HepG2 (cell line): Measurements from ENCODE around the gene SMO. TPM values are rescaled to one million over a fixed set of nuclear protein-coding genes. Genes with fewer than 3 reads are reported as not detected.

Experiments
- ARNT2 ChIP-seq: sonication (generic); formaldehyde crosslinking; IDR thresholded peaks from 2 replicates; pipeline ENCODE4 v1.8.0; 2022; ENCODE audit warnings: mild to moderate bottlenecking, low read depth, missing genetic modification reagents, moderate library complexity
- DMAP1 ChIP-seq: IDR thresholded peaks from 2 replicates; pipeline ENCODE4 v1.6.1; 2016
- E2F1 ChIP-seq: sonication (generic); formaldehyde crosslinking; IDR thresholded peaks from 2 replicates; pipeline ENCODE4 v1.5.0; 2020; ENCODE audit warnings: missing genetic modification reagents
- GABPA ChIP-seq, 2 experiments: IDR thresholded peaks; 2 replicates each; pipeline ENCODE4 v1.6.1; 2011 to 2016; ENCODE audit warnings: low read depth in 2 of 2, low read length in 1 of 2, missing biosample characterization in 1 of 2, missing genetic modification characterization in 1 of 2
- KDM1A ChIP-seq: IDR thresholded peaks from 2 replicates; pipeline ENCODE4 v1.6.1; 2016; ENCODE audit warnings: missing compliant biosample characterization
- NAIF1 ChIP-seq: sonication (generic); formaldehyde crosslinking; IDR thresholded peaks from 2 replicates; pipeline ENCODE4 v1.5.0; 2020; ENCODE audit warnings: mild to moderate bottlenecking, missing genetic modification reagents, borderline replicate concordance
- NCOA2 ChIP-seq: sonication (generic); formaldehyde crosslinking; IDR thresholded peaks from 2 replicates; pipeline ENCODE4 v1.8.0; 2022; ENCODE audit warnings: inconsistent platforms
- SALL2 ChIP-seq: sonication (generic); formaldehyde crosslinking; IDR thresholded peaks from 2 replicates; pipeline ENCODE4 v1.8.1; 2023; ENCODE audit warnings: mild to moderate bottlenecking, missing genetic modification reagents, inconsistent platforms
- SMARCC2 ChIP-seq: fragments of 450-650 bp; IDR thresholded peaks from 2 replicates; pipeline ENCODE4 v1.6.1; 2017; ENCODE audit warnings: antibody characterized with exemption, mild to moderate bottlenecking
- ZNF18 ChIP-seq: sonication (generic); formaldehyde crosslinking; IDR thresholded peaks from 2 replicates; pipeline ENCODE4 v1.8.0; 2022; ENCODE audit warnings: mild to moderate bottlenecking, missing genetic modification reagents; ENCODE audit not compliant: insufficient replicate concordance
- ZNF331 ChIP-seq: sonication (generic); formaldehyde crosslinking; IDR thresholded peaks from 2 replicates; pipeline ENCODE4 v1.4.0; 2020; ENCODE audit warnings: missing genetic modification reagents
- ZNF337 ChIP-seq: sonication (generic); formaldehyde crosslinking; IDR thresholded peaks from 2 replicates; pipeline ENCODE4 v1.5.1; 2020; ENCODE audit warnings: missing genetic modification reagents, low read depth, mild to moderate bottlenecking, borderline replicate concordance
- ZNF496 ChIP-seq: sonication (generic); formaldehyde crosslinking; IDR thresholded peaks from 2 replicates; pipeline ENCODE4 v1.8.1; 2023; ENCODE audit warnings: mild to moderate bottlenecking, moderate library complexity, missing genetic modification reagents; ENCODE audit not compliant: insufficient replicate concordance
- ZNF501 ChIP-seq: sonication (generic); formaldehyde crosslinking; IDR thresholded peaks from 2 replicates; pipeline ENCODE4 v1.5.1; 2020; ENCODE audit warnings: mild to moderate bottlenecking, moderate library complexity, missing genetic modification reagents
- ZNF550 ChIP-seq: sonication (generic); formaldehyde crosslinking; IDR thresholded peaks from 2 replicates; pipeline ENCODE4 v1.4.0; 2020; ENCODE audit warnings: mild to moderate bottlenecking, missing genetic modification reagents, borderline replicate concordance
- ZNF552 ChIP-seq: sonication (generic); formaldehyde crosslinking; IDR thresholded peaks from 2 replicates; pipeline ENCODE4 v1.9.0; 2022; ENCODE audit warnings: missing genetic modification reagents, mild to moderate bottlenecking, borderline replicate concordance
- ZNF646 ChIP-seq: sonication (generic); formaldehyde crosslinking; IDR thresholded peaks from 2 replicates; pipeline ENCODE4 v1.9.0; 2021; ENCODE audit warnings: mild to moderate bottlenecking, missing genetic modification reagents
- ZNF749 ChIP-seq: sonication (generic); formaldehyde crosslinking; IDR thresholded peaks from 2 replicates; pipeline ENCODE4 v1.8.0; 2022; ENCODE audit warnings: mild to moderate bottlenecking, missing genetic modification reagents, moderate library complexity, borderline replicate concordance
- ZNF75D ChIP-seq: sonication (generic); formaldehyde crosslinking; IDR thresholded peaks from 2 replicates; pipeline ENCODE4 v1.8.1; 2023; ENCODE audit warnings: missing genetic modification reagents, mild to moderate bottlenecking, borderline replicate concordance
- ZNF839 ChIP-seq: sonication (generic); formaldehyde crosslinking; IDR thresholded peaks from 2 replicates; pipeline ENCODE4 v1.4.0; 2020; ENCODE audit warnings: missing genetic modification reagents, mild to moderate bottlenecking, borderline replicate concordance
- polyA plus RNA-seq, 8 experiments: library from polyadenylated mRNA; depleted of rRNA in 3 of 8; stranded (reverse) in 7 of 8; unstranded in 1 of 8; fragments of >200 nt; fragmentation: Illumina TruSeq in 4 of 8; extraction: Trizol in 4 of 8; gene quantifications; 2 replicates each; pipeline versions ENCODE4 v1.2.1 to v1.2.3, GENCODE V29; 2011 to 2016; ENCODE audit warnings: low read depth in 4 of 8, missing spikeins in 1 of 8, mixed read lengths in 1 of 8; ENCODE audit not compliant: insufficient read depth in 1 of 8
- total RNA-seq, 5 experiments: library from RNA; depleted of rRNA; stranded (reverse); fragments of >200 nt; fragmentation: Illumina TruSeq; extraction: Trizol; gene quantifications; 2 replicates each; pipeline ENCODE4 v1.2.3, GENCODE V29; 2016; ENCODE audit warnings: low read depth in 1 of 5
- TF ChIP-seq, protein P1 (sequence below): sonication (generic); formaldehyde crosslinking; IDR thresholded peaks from 2 replicates; pipeline ENCODE4 v1.9.0; 2021; ENCODE audit warnings: missing genetic modification reagents, mild to moderate bottlenecking, borderline replicate concordance

Gene SMO
- total and polyA plus RNA-seq, 2 of the 13 experiments (the other 11 are each of a cell fraction or from before 2014, with no cell fraction given), result 23.8 to 32.3 TPM

- TF ChIP-seq, protein P1, sequence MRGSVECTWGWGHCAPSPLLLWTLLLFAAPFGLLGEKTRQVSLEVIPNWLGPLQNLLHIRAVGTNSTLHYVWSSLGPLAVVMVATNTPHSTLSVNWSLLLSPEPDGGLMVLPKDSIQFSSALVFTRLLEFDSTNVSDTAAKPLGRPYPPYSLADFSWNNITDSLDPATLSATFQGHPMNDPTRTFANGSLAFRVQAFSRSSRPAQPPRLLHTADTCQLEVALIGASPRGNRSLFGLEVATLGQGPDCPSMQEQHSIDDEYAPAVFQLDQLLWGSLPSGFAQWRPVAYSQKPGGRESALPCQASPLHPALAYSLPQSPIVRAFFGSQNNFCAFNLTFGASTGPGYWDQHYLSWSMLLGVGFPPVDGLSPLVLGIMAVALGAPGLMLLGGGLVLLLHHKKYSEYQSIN (CRISPR knock-in tag), result no peak
- no peak for TF ChIP-seq ZNF552
- peak; percentile 75; the same call in 1 of the 2 replicates for TF ChIP-seq ZNF331 (CRISPR knock-in tag)
- TF ChIP-seq ZNF550 (CRISPR knock-in tag), result no peak
- no peak for TF ChIP-seq ARNT2 (CRISPR knock-in tag)
- no peak for TF ChIP-seq ZNF749 (CRISPR knock-in tag)
- no peak for TF ChIP-seq KDM1A (CRISPR knock-in tag)
- TF ChIP-seq ZNF646 (CRISPR knock-in tag), result no peak
- no peak for TF ChIP-seq SMARCC2
- no peak for TF ChIP-seq SALL2 (CRISPR knock-in tag)
- TF ChIP-seq ZNF18 (CRISPR knock-in tag), result no peak
- TF ChIP-seq E2F1, result no peak
- no peak for TF ChIP-seq NCOA2 (CRISPR knock-in tag)
- no peak for TF ChIP-seq DMAP1 (CRISPR knock-in tag)
- no peak for TF ChIP-seq GABPA (IDR thresholded peaks at IDR 0.05; ENCODE audit: low read depth, low read length)
- TF ChIP-seq GABPA (CRISPR knock-in tag; IDR thresholded peaks at IDR 0.05; ENCODE audit: low read depth), result no peak
- no peak for TF ChIP-seq ZNF839 (CRISPR knock-in tag)
- no peak for TF ChIP-seq ZNF337 (CRISPR knock-in tag)
- no peak for TF ChIP-seq ZNF75D
- no peak for TF ChIP-seq NAIF1
- TF ChIP-seq ZNF496 (CRISPR knock-in tag), result no peak
- TF ChIP-seq ZNF501 (CRISPR knock-in tag), result no peak
These were observed 25.4 kb downstream of the SMO start (continued) for GRCh38 chr7:129213828-129214227.
